Activated CD8-positive, alpha-beta memory T cell treated with anti-CD3 and anti-CD28 coated beads, Interleukin-2, amount 10 ng/mL, durations not matched to agents 7 days and 5 days (primary cell): ENCODE results near the gene CCDC172. TPM values are rescaled to one million over a fixed set of nuclear protein-coding genes. Genes with fewer than 3 reads are reported as not detected.

Experiments used
- ATAC-seq: fragments of 150-1000 bp; cut with Tn5 transposase; one replicate; pipeline ENCODE4 v1.10.0; 2021; ENCODE audit warnings: moderate library complexity
- CTCF ChIA-PET: fragments of 350-600 bp; sonication (Branson Sonifier 250); formaldehyde crosslinking; loops from one replicate; lab custom pipeline; 2021; ENCODE audit warnings: antibody characterized with exemption; lab: Charles Lee
- DNase-seq: peaks from one replicate; pipeline ENCODE4 v3.0.0-alpha.2; 2020
- H3K27ac Mint-ChIP-seq: one replicate; pipeline ENCODE4 v1.8.0; 2021; ENCODE audit warnings: mild to moderate bottlenecking, mixed read lengths
- H3K27me3 Mint-ChIP-seq: one replicate; pipeline ENCODE4 v1.8.0; 2021; ENCODE audit warnings: mixed read lengths
- H3K36me3 Mint-ChIP-seq: one replicate; pipeline ENCODE4 v1.8.0; 2021; ENCODE audit warnings: mild to moderate bottlenecking, mixed read lengths
- H3K4me1 Mint-ChIP-seq: one replicate; pipeline ENCODE4 v1.8.0; 2021; ENCODE audit warnings: mixed read lengths
- H3K4me3 Mint-ChIP-seq: one replicate; pipeline ENCODE4 v1.8.0; 2021; ENCODE audit warnings: mild to moderate bottlenecking, moderate library complexity, mixed read lengths
- H3K9me3 Mint-ChIP-seq: one replicate; pipeline ENCODE4 v1.8.0; 2022; ENCODE audit warnings: low read depth, mixed read lengths
- total RNA-seq, 2 experiments: library from RNA; stranded (reverse); gene quantifications; one replicate each; pipeline ENCODE4 v1.2.3, GENCODE V29; 2021

CCDC172 gene
- total RNA-seq, 2 experiments from 2014 or later: not detected

DNA sequence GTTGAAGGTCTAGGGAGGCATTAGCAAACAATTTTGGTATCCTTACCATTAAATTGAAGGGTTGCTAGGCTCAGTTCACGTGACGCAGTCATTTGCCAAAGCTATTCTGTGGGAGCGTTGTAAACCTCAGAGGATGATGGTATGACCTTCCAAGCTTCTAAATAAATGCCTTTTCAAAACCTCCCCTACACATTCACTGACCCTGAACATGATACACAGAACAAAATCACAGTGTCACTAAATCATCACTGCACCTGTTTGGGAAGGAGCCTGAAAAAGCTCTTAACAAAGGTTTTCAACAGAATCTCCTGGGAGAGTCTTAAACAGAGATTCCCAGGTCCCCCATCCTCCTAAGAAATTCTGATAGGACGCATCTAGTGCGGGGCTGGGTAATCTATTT is 13.2 kb upstream of the CCDC172 start:
- Mint-ChIP-seq H3K27me3 (no peaks in the 10 kb centered on the region), H3K4me3 (no peak overlapping the region), H3K9me3 (no peaks in the 10 kb centered on the region), H3K4me1 (no peaks in the 10 kb centered on the region), H3K36me3 (no peaks in the 10 kb centered on the region), H3K27ac (no peak overlapping the region)
- DNase-seq (no peak), ATAC-seq (no peak)
- CTCF ChIA-PET: no interaction called here

DNA sequence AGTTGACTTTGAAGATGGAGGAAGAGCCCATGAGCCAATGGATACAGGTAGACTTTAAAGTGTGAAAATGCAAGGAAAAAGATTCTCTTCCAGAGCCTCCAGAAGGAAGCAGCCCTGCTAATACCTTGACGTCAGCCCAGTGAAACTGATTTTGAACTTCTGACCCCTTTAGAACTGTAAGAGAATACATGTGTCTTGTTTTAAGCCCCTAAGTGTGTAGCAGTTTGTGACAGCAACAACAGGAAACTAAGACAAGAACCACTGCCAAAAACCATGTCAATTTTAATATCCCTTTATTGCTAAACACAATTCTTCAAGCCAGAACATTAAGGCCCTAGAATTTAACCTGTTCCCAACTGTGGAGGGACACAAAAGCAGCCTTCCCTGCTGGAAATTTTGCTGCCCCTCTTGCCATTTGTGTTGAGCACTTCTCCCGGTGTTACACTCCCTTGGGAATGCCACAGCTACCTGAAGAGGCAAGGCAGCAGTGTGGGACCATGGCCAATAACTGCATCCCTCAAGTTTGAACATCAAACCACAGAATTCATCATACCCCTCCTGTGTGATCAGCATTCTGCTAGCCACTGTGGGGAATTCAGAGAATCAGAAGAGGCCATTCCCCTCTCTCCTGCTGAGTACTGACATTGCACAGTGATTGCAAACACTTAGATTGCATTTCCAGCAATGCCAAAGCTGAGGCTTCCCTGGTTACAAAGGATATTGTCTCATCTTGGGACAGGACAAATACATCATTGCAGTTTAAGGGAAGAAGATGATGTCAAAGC is 12.3 kb upstream of the CCDC172 start:
- CTCF ChIA-PET: no interaction called here
- H3K27me3 Mint-ChIP-seq: no peaks in the 10 kb centered on the region
- H3K4me1 Mint-ChIP-seq: no peaks in the 10 kb centered on the region
- no peak for ATAC-seq
- no peak for DNase-seq
- no peaks in the 10 kb centered on the region for H3K36me3 Mint-ChIP-seq
- no peak overlapping the region for H3K4me3 Mint-ChIP-seq
- no peak overlapping the region for H3K27ac Mint-ChIP-seq
- H3K9me3 Mint-ChIP-seq: no peaks in the 10 kb centered on the region

DNA sequence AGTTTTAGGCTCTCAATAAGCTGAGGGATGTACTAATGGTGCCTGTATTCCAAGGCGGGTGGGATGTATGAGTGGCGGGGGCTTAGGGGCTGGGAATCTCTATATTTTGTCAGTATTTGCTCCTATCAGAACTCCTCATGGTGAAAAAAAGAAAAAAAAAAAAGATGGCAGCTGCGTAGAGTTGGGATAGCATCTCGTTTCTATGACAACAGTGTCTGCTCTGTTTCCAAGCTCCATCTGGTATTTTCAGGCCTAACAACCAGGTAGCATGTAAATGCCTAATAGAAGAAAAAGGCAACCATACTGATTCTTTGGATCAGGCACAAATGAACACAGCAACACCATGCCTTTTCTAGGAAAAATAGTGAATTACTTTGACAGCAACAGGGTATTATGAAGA is 11.7 kb upstream of the CCDC172 start:
- Mint-ChIP-seq H3K4me3 (no peak overlapping the region), H3K36me3 (no peaks in the 10 kb centered on the region), H3K27me3 (no peaks in the 10 kb centered on the region), H3K4me1 (no peaks in the 10 kb centered on the region), H3K27ac (no peak overlapping the region), H3K9me3 (no peaks in the 10 kb centered on the region)
- DNase-seq: no peak
- no peak for ATAC-seq
- CTCF ChIA-PET: no interaction called here

DNA sequence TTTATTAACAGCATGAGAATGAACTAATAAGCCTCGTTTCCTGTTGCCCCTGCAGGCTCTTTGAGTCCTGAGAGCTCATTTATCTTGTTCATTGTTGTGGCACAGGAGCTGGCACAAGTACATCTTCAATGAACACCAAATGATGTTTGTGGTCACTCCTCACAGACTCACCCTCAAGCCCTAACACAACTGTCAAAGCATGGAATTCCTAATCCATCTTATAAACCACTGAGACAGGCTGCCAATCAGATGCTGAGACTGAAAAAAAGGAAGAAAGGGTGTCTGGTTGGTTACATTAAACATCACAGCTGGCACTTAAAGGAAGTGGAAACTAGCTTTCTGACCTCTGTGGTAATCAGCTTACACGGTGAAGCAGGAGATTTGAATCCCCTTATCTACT is 7.7 kb upstream of the CCDC172 start:
- ATAC-seq (no peak), DNase-seq (no peak)
- Mint-ChIP-seq H3K4me3 (no peak overlapping the region), H3K36me3 (no peaks in the 10 kb centered on the region), H3K9me3 (no peaks in the 10 kb centered on the region), H3K27me3 (no peaks in the 10 kb centered on the region), H3K27ac (no peak overlapping the region), H3K4me1 (no peaks in the 10 kb centered on the region)
- CTCF ChIA-PET: no interaction called here

DNA sequence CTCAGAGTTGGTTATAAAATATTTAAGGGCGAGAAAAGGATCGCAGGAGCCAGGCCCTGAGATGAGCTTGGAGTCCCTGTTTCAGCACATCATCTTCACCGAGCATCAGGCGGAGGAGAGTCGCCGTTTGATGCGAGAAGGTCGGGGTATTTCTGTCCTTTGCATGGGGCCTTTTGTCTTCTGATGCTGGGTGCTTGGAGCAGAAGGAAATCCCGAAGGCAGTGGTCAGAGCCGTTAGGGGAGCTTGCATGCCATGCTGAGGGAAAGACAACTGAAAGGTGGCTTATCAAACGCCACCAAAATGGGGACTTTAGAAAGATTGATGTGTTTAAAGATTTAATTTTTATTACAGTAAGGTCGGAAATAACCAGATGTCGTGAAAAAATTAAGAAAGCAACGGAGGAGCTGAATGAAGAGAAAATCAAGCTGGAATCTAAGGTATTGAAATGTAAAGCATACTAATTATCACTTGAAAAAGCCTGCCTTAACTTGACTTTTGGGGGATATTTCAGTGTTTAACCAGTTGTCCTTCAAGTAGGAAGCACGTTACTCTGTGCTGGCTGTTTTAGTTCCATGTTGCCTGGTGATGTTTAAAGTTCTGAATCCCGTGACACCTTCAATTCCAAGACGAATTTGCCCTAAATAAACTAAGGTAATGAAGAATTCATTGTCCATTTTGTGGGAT is 845 bp downstream of the CCDC172 start:
- H3K9me3 Mint-ChIP-seq: no peaks in the 10 kb centered on the region
- DNase-seq (no peak), ATAC-seq (no peak)
- CTCF ChIA-PET: no interaction called here
- H3K4me1 Mint-ChIP-seq: no peaks in the 10 kb centered on the region
- no peak overlapping the region for H3K27ac Mint-ChIP-seq
- no peaks in the 10 kb centered on the region for H3K36me3 Mint-ChIP-seq
- no peak overlapping the region for H3K4me3 Mint-ChIP-seq
- H3K27me3 Mint-ChIP-seq: no peaks in the 10 kb centered on the region

DNA sequence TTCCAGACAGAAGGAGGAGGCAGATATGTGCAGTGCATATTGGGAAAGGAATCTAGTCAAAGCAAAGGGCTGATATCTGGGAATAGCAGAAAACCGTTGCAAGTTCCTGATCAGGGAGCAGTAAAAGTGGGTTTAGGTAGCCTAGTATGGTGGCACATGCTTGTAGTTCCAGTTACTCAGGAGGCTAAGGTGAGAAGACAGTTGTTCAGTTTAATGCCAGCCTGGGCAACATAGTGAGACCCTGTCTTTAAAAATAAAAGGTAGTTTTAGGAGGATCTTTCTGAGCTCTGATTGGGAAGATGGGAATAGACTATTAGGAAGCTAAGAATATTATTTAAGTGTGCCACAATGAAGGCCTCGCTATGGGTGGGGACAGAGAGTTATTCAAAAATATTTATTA is 1.7 kb downstream of the CCDC172 start:
- Mint-ChIP-seq H3K27me3 (no peaks in the 10 kb centered on the region), H3K4me1 (no peaks in the 10 kb centered on the region), H3K36me3 (no peaks in the 10 kb centered on the region), H3K9me3 (no peaks in the 10 kb centered on the region), H3K4me3 (no peak overlapping the region), H3K27ac (no peak overlapping the region)
- ATAC-seq (no peak), DNase-seq (no peak)
- CTCF ChIA-PET: no interaction called here

DNA sequence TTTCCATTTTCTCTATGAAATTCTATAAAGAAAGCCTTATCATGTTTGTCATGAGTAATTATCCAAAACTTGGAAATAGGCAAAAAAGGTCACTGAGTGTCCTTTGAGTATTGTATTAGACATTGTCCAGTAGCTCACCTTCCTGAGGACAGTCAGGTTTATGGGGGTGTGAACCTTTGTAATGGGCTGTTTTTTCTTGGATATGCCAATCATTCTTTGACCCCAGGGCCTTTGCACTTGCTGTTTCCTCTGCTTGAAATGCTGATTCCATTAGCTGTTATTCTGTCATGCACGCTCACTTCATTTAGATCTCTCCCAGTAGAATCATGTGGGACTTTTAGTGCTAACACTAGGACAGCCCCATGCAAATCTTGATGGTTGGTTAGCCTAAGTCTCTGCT is 4.9 kb downstream of the CCDC172 start:
- H3K9me3 Mint-ChIP-seq: no peaks in the 10 kb centered on the region
- CTCF ChIA-PET: no interaction called here
- no peaks in the 10 kb centered on the region for H3K27me3 Mint-ChIP-seq
- DNase-seq: no peak
- H3K36me3 Mint-ChIP-seq: no peaks in the 10 kb centered on the region
- H3K4me3 Mint-ChIP-seq: no peak overlapping the region
- no peak overlapping the region for H3K27ac Mint-ChIP-seq
- no peak for ATAC-seq
- H3K4me1 Mint-ChIP-seq: no peaks in the 10 kb centered on the region

DNA sequence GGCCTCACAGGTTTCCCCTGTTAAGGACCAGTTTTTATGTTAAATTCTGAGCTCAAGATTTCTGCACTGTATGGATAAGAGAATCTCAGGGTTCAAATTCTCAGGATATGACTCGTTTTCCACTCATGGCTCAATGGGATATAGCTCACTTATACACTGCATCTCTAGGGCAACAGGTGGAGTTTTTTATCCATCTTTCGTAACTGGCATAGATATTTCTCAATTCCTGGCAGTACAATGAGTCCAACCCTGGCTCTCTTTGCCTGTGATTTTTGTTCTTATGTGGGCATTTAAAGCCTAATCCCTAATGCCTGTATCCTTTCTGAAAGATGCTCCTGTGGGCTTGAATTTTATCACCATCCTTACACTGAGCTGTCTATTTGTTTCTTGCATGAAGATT is 7.6 kb downstream of the CCDC172 start:
- H3K27me3 Mint-ChIP-seq: no peaks in the 10 kb centered on the region
- H3K4me3 Mint-ChIP-seq: no peak overlapping the region
- H3K9me3 Mint-ChIP-seq: no peaks in the 10 kb centered on the region
- H3K27ac Mint-ChIP-seq: no peak overlapping the region
- H3K4me1 Mint-ChIP-seq: no peaks in the 10 kb centered on the region
- no peaks in the 10 kb centered on the region for H3K36me3 Mint-ChIP-seq
- DNase-seq: no peak
- CTCF ChIA-PET: no interaction called here
- ATAC-seq: no peak

DNA sequence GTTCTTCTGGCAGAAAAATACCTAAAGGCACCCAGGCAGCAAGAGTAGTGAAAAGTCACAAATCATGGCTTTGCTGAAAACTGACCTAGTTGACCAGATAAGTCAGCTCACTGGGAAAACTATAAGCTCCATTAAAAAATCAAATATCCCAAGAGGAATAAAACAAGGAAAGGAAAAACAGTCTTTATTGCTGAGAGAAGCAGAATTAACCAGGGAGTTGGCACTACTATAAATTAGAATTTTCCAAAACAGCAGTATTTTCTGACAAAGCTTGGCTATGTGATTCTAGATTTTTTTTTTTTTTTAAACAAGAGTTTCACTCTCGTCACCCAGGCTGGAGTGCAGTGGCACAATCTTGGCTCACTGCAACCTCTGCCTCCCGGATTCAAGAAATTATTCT is 12.6 kb downstream of the CCDC172 start:
- Mint-ChIP-seq H3K4me3 (no peak overlapping the region), H3K9me3 (no peaks in the 10 kb centered on the region), H3K27me3 (no peaks in the 10 kb centered on the region), H3K27ac (no peak overlapping the region), H3K36me3 (no peaks in the 10 kb centered on the region), H3K4me1 (no peaks in the 10 kb centered on the region)
- no peak for ATAC-seq
- CTCF ChIA-PET: no interaction called here
- DNase-seq: no peak

DNA sequence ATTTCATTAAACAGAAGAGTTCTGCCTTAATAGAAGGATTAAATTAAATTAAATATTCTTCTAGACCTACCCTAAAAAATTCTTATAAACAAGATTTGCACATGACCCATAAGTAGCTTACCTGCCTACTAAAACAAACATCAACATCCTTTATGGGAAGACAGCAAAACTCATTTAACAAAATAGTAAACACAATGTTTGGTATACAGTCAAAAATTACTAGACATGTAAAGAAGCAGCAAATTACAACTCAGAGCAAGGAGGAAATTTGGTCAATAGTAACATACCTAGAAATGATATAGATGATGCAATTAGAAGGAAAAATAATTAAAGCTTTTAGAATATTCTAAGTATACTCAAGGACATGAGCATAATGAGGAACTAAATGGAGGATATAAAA is 27.9 kb downstream of the CCDC172 start:
- no peak overlapping the region for H3K4me3 Mint-ChIP-seq
- no peaks in the 10 kb centered on the region for H3K4me1 Mint-ChIP-seq
- H3K9me3 Mint-ChIP-seq: no peaks in the 10 kb centered on the region
- no peak for ATAC-seq
- DNase-seq: no peak
- H3K27ac Mint-ChIP-seq: no peak overlapping the region
- no peaks in the 10 kb centered on the region for H3K27me3 Mint-ChIP-seq
- no peaks in the 10 kb centered on the region for H3K36me3 Mint-ChIP-seq
- CTCF ChIA-PET: no interaction called here

DNA sequence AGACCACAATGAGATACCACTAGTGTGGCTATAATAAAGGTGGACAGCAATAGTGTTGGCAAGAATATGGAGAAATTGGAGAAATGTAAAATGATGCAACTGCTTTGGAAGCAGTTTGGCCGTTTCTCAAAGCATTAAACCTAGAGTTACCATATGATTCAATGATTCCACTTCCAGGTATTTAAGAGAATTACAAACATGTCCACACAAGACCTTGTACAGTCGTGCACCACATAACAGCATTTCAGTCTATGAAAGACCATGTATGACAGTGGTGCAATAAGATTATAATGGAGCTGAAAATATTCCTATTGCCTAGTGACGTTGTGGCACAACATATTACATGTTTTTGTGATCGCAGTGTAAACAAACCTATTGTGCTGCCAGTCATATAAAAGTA is 29.6 kb downstream of the CCDC172 start:
- Mint-ChIP-seq H3K4me3 (no peak overlapping the region), H3K9me3 (no peaks in the 10 kb centered on the region), H3K36me3 (no peaks in the 10 kb centered on the region), H3K27me3 (no peaks in the 10 kb centered on the region), H3K4me1 (no peaks in the 10 kb centered on the region), H3K27ac (no peak overlapping the region)
- ATAC-seq (no peak), DNase-seq (no peak)
- CTCF ChIA-PET: no interaction called here

DNA sequence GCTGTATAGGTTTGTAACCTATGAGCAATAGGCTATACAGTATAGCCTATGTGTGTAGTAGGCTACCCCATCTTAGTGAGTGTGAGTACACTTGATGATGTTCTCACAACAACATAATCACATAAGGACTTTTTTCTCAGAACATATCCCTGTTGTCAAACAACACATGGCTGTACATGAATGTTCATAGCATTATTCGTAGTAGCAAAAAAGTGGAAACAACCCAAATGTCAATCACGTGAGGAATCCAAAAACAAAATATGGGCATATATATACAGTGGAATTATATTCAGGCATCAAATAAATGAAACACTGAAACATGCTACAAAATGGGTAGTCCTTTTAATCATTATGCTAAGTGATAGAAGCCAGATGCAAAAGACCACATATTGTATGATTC is 31.1 kb downstream of the CCDC172 start:
- H3K4me3 Mint-ChIP-seq: no peak overlapping the region
- no peaks in the 10 kb centered on the region for H3K4me1 Mint-ChIP-seq
- DNase-seq (no peak), ATAC-seq (no peak)
- H3K27me3 Mint-ChIP-seq: no peaks in the 10 kb centered on the region
- H3K36me3 Mint-ChIP-seq: no peaks in the 10 kb centered on the region
- no peak overlapping the region for H3K27ac Mint-ChIP-seq
- H3K9me3 Mint-ChIP-seq: no peaks in the 10 kb centered on the region
- CTCF ChIA-PET: no interaction called here

DNA sequence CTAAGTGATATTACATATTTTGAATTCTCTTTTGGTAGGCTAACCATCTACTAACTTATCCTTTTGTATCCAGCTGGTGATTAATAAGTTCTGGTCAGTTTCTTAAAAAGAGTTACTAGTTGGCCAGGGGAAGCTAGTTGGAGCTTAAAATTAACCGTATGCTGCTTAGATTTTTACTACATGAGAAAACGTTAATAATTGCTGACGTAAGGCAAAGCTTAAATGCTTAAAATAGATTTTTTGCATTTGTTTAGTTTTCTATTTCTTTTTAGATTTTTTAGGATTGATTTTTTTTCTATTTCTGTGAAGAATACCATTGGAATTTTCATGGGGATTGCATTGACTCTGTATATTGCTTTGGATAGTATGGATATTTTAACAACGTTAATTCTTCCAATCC is 32.6 kb downstream of the CCDC172 start:
- CTCF ChIA-PET: no interaction called here
- DNase-seq (no peak), ATAC-seq (no peak)
- Mint-ChIP-seq H3K4me1 (no peaks in the 10 kb centered on the region), H3K9me3 (no peaks in the 10 kb centered on the region), H3K4me3 (no peak overlapping the region), H3K36me3 (no peaks in the 10 kb centered on the region), H3K27me3 (no peaks in the 10 kb centered on the region), H3K27ac (no peak overlapping the region)

DNA sequence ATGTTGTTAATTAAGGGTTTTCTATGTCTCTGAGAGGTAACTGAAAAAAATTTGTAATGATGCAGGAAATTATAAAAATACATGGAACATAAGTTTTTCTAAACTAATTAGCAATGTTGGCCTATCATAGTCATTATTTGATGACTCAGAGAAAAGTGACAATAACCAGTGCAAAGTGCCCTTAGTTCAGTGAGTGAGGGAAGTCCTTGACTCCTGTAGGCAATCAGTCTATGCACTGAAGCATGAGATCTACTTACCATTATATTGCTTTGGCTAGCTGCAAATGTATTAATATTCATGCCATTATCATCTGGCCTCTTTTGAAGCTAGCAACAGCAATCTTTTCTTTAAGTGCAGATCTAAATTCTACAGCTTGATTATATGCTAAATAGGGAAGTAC is 40.6 kb downstream of the CCDC172 start:
- CTCF ChIA-PET: no interaction called here
- H3K4me1 Mint-ChIP-seq: no peaks in the 10 kb centered on the region
- ATAC-seq (no peak), DNase-seq (no peak)
- no peak overlapping the region for H3K4me3 Mint-ChIP-seq
- H3K36me3 Mint-ChIP-seq: no peaks in the 10 kb centered on the region
- H3K27me3 Mint-ChIP-seq: no peaks in the 10 kb centered on the region
- no peaks in the 10 kb centered on the region for H3K9me3 Mint-ChIP-seq
- H3K27ac Mint-ChIP-seq: no peak overlapping the region
